ENCODE results near the gene MSANTD1. TPM values are rescaled to one million over a fixed set of nuclear protein-coding genes. Genes with fewer than 3 reads are reported as not detected.
"Not testable (repeated sequence)": the region's sequence is repeated elsewhere in the genome, so short reads cannot be mapped to it uniquely, and the experiment has no call there.

The MSANTD1 gene
- total RNA-seq, 4 donors from 2014 or later = 0.68 to 1.3 (median 0.80) TPM; not detected in 1

DNA sequence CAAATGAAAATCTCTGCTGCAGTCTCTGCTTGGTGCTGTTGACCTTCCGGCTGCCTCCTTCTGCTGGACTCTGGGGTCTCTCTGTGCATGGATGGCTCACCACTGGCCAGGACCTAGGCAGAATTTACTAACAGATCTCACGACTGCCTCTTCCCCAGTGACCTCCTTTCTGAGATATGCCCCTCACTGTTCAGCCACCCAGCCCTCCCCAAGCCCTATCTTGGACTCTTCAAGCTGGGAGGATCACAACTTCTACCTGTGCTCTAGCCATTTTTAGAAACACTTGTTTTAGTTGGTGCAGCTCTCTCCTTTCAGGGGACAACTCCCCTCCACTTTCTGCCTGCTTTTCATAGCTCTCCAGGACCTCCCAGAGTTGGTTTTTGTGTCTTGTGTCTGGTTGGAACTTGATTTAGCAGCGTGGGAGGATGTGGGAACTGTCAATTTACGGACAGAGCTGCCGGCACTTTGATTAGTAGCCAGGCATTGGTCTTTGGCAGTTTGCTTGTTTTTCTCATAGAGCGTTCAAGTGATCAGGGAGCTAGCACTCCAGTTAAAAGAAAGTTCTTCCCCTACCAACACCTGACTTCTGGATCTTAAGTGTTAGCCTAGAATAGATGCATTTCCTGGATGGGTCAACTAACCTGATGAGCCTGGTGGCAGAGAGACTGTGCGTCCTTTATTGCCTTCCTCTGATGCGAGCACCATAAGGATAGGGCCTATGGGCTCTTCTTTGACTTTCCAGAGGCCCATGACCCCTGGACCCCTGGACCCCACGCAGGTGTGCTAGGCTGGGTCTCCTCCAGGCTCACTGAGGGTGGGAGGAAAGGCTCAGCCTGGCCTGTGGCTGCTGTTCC is 50.4 kb downstream of the MSANTD1 start:
- TF ChIP-seq, protein P1, sequence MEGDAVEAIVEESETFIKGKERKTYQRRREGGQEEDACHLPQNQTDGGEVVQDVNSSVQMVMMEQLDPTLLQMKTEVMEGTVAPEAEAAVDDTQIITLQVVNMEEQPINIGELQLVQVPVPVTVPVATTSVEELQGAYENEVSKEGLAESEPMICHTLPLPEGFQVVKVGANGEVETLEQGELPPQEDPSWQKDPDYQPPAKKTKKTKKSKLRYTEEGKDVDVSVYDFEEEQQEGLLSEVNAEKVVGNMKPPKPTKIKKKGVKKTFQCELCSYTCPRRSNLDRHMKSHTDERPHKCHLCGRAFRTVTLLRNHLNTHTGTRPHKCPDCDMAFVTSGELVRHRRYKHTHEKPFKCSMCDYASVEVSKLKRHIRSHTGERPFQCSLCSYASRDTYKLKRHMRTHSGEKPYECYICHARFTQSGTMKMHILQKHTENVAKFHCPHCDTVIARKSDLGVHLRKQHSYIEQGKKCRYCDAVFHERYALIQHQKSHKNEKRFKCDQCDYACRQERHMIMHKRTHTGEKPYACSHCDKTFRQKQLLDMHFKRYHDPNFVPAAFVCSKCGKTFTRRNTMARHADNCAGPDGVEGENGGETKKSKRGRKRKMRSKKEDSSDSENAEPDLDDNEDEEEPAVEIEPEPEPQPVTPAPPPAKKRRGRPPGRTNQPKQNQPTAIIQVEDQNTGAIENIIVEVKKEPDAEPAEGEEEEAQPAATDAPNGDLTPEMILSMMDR (IDR thresholded peaks at IDR 0.05) = no peak
- TF ChIP-seq EP300 (IDR thresholded peaks at IDR 0.05; ENCODE audit: low read depth) = no peak
- TF ChIP-seq POLR2AphosphoS5 (IDR thresholded peaks at IDR 0.05) = no peak
- no peak for TF ChIP-seq POLR2A (IDR thresholded peaks at IDR 0.05)
- intact Hi-C loops (cut with DNase I; ENCODE audit: low total_unique reads) = no loop called here
- Histone ChIP-seq H3K9me3 (no peaks in the 10 kb centered on the region), H3K27me3 (no peaks in the 10 kb centered on the region), H3K4me3 (no peak overlapping the region), H3K27ac (no peak overlapping the region), H3K36me3 (no peaks in the 10 kb centered on the region), H3K4me1 (peaks cover 0 to under 1% (median 0%) of the 10 kb centered on the region in 4 donors)
- in situ Hi-C loops (cut with MboI; ENCODE audit: low pct_ligation_motif_present in 1 of 4, low pct_unique_long_range_greater_than_20kb in 1 of 4, low sequenced_read_pairs in 3 of 4) = no loop called here
- DNase-seq = no peak
- 73 to 80% methylated on average over 1 to 9 of the region's 9 CpGs for WGBS, 2 donors (ENCODE audit: low coverage in 1 of 2)

DNA sequence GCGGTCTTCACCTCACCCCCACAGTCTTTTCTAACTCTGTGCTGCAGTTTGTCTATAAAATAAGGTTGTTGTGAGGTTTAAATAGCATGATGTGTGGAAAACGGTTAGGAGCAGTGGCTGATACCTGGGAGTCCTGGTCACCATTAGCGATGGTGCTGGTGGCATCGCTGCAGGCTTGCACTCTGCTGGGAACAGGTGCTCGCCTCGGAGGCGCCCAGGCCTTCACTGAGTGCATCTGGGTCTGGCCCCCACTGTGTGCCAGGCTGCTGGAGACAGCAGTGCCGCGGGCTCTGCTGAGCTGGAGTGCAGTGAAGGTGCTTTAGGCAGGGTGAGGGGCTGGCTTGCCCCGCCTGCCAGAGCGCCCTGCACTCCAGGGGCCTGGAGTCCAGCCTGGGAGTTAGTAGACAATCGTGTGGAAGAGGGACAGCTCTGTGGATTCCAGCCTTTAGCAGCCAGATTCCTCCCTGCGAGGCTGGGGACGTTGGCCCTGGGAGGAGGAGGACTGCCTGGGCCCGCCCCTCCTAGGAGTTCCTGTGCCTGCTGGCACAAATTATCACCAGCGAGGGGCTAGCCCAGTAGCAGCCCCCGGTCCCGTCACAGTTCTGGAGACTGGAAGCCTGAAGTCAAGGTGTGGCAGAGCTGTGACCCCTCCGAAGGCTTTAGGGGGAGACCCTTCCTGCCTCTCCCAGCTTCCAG is 51.2 kb downstream of the MSANTD1 start:
- Histone ChIP-seq H3K9me3 (no peaks in the 10 kb centered on the region), H3K27me3 (no peaks in the 10 kb centered on the region), H3K36me3 (no peaks in the 10 kb centered on the region), H3K4me3 (no peak overlapping the region), H3K4me1 (peaks cover 0 to 7% (median 2%) of the 10 kb centered on the region in 4 donors), H3K27ac (no peak overlapping the region)
- WGBS, 2 donors (ENCODE audit: low coverage in 1 of 2) = 84 to 100% methylated on average over 2 to 18 of the region's 19 CpGs
- in situ Hi-C loops (cut with MboI; ENCODE audit: low pct_ligation_motif_present in 1 of 4, low pct_unique_long_range_greater_than_20kb in 1 of 4, low sequenced_read_pairs in 3 of 4) = no loop called here
- intact Hi-C loops (cut with DNase I; ENCODE audit: low total_unique reads) = no loop called here
- no peak for DNase-seq
- TF ChIP-seq, protein P1 (IDR thresholded peaks at IDR 0.05) = no peak
- TF ChIP-seq POLR2A (IDR thresholded peaks at IDR 0.05) = no peak
- no peak for TF ChIP-seq POLR2AphosphoS5 (IDR thresholded peaks at IDR 0.05)
- TF ChIP-seq EP300 (IDR thresholded peaks at IDR 0.05; ENCODE audit: low read depth) = no peak

DNA sequence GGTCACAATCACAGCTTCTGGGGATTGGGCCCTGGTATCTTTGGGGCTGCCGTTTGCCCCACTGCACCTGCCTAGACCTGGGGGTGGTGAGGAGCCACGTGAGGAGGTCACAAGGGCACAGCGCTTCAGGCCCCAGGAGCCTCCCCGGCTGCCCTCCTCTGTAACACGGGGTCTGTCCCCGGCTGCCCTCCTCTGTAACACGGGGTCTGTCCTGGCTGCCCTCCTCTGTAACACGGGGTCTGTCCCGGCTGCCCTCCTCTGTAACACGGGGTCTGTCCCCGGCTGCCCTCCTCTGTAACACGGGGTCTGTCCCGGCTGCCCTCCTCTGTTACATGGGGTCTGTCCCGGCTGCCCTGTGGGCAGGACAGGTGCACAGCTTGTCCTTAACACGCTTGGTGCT is 51.9 kb downstream of the MSANTD1 start:
- intact Hi-C loops (cut with DNase I; ENCODE audit: low total_unique reads); H3K27me3 ChIP-seq; in situ Hi-C loops (cut with MboI; ENCODE audit: low pct_ligation_motif_present in 1 of 4, low pct_unique_long_range_greater_than_20kb in 1 of 4, low sequenced_read_pairs in 3 of 4); H3K27ac ChIP-seq; H3K9me3 ChIP-seq; H3K36me3 ChIP-seq; DNase-seq; H3K4me3 ChIP-seq: not testable (repeated sequence)
- peaks cover 0 to 14% (median 2%) of the 10 kb centered on the region in 4 donors for H3K4me1 ChIP-seq
- 88 to 100% methylated on average over 6 to 15 of the region's 15 CpGs for WGBS, 2 donors (ENCODE audit: low coverage in 1 of 2)

DNA sequence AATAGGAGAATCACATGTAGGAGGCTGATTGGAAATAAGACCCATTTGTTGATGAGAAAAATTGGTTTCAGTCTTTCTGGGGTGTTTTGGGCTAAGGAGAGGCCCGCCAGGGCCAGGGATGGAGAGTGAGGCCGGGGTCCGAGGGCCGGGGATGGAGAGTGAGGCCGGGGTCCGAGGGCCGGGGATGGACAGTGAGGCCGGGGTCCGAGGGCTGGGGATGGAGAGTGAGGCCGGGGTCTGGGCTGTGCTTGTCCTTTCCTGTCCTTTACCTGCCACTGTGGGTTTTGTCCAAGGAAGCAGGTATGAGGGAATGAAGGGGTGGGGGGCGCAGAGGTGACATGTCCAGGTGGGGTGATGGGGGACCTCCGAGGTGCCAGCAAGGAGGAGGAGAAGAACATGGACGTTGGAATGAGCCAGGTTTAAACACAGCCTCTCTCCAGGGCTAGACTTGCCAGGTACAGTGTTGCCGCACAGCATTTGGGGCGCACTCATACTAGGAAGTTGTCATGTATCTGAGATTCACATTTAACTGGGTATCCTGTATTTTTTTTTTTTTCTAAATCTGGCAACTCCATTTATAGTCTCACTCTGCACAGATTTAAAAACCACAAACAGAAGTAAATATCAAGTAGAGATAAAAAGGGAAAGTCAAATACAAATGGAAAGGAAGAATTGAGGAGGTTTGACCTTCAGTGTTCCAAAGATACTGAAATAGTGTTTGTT is 52.7 kb downstream of the MSANTD1 start:
- Histone ChIP-seq H3K36me3 (no peaks in the 10 kb centered on the region), H3K9me3 (no peaks in the 10 kb centered on the region), H3K4me3 (no peak overlapping the region), H3K27me3 (no peaks in the 10 kb centered on the region), H3K4me1 (peaks cover 0 to 21% (median 2%) of the 10 kb centered on the region in 4 donors), H3K27ac (no peak overlapping the region)
- TF ChIP-seq POLR2A (IDR thresholded peaks at IDR 0.05) (no peak), EP300 (IDR thresholded peaks at IDR 0.05; ENCODE audit: low read depth) (no peak), POLR2AphosphoS5 (IDR thresholded peaks at IDR 0.05) (no peak)
- TF ChIP-seq, protein P1 (IDR thresholded peaks at IDR 0.05) = no peak
- in situ Hi-C loops (cut with MboI; ENCODE audit: low pct_ligation_motif_present in 1 of 4, low pct_unique_long_range_greater_than_20kb in 1 of 4, low sequenced_read_pairs in 3 of 4) = no loop called here
- no peak for DNase-seq
- 89% methylated on average over 15 of the region's 15 CpGs; no CpG with 5 or more reads in 1 of the 2 donors for WGBS, 2 donors (ENCODE audit: low coverage in 1 of 2)
- intact Hi-C loops (cut with DNase I; ENCODE audit: low total_unique reads) = no loop called here
